Activated T-cell treated with anti-CD3 and anti-CD28 coated beads, Interleukin-2, amount 50 U/mL, for 1 hour (primary cell): ENCODE measurements around the gene CEACAM16.
"Not testable (repeated sequence)": the region's sequence is repeated elsewhere in the genome, so short reads cannot be mapped to it uniquely, and the experiment has no call there.

Source experiments
- DNase-seq: peaks from one replicate; pipeline ENCODE4 v3.0.0-alpha.2; 2020

The CEACAM16 gene

GRCh38 chr19:44677019-44677811, 21.7 kb upstream of the CEACAM16 start:
- no peak for DNase-seq

- no peak for DNase-seq
Observed at GRCh38 chr19:44680536-44680935, 18.4 kb upstream of the CEACAM16 start.

DNA sequence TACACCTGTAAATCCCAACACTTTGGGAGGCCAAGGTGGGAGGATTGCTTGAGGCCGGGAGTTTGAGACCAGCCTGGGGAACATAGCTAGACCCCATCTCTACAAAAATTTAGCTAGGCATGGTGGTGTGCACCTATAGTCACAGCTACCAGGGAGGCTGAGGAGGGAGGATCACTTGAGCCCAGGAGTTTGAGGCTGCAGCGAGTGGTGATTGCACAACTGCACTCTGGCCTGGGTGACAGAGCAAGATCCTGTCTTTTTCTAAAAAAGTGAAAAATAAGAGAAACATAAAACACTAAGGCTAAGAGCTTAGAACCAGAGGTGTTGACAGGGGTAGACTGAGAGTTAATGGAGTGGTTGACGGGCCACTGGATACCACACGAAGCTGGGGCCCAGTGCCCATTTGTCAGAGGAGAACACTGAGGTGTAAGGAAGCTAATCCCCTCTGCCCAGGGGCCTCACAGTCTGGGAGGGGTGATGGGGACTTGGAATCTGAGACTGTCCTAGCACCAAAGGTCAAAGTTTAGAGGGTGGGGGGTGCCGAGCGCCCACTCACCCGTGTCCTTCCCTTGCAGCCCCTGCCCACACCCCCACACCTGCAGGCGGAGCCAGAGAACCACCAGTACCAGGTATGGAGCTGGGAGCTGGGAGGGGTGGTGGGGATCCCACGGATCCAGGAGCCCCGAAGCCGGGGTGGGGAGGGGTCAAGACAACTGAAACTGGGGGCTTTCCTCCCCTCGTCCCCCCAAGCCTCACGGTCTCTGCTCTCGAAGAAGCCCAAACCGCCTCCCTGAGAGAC, 16.8 kb upstream of the CEACAM16 start:
- no peak for DNase-seq

GRCh38 chr19:44682807-44683206, 16.1 kb upstream of the CEACAM16 start:
- no peak for DNase-seq

DNA sequence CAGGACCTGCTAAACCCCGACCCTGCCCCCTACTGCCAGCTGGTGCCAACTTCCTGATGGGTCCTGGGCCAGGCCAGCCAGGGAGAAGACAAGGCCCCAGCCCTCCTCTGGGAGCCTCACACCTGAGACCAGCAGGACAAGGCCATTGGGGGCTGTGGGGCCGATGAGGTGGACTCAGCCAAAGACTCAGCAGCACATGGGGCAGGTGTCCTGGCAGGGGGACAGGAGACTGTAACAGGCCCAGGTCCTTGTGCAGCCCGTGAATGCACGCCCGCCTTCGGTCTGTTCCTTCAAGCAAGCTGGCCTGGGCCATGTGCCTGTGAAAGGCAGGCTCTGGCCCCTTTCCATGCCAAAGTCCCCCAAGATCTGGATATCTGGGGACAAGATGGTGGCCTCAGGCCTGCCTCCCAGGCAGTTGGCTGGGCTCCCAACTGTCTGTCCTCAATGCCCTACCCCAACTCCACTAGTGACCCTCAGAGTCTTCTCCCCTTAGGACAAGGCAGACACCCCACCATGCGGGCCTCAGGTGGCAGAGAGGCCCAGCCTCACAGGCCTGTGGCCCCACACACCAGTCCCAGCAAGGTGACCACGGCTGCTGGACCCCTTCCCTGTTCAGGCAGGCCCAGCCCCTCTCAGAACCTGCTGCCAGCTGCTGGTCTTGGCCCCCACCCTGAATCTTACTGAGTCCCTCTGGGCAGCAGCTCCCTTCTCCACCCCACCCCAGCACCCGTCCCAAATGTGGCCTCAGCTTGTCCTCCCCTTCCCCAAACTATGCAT, 15.3 kb upstream of the CEACAM16 start:
- no peak for DNase-seq

GRCh38 chr19:44684396-44684795, 14.6 kb upstream of the CEACAM16 start:
- not testable (repeated sequence) for DNase-seq

DNA sequence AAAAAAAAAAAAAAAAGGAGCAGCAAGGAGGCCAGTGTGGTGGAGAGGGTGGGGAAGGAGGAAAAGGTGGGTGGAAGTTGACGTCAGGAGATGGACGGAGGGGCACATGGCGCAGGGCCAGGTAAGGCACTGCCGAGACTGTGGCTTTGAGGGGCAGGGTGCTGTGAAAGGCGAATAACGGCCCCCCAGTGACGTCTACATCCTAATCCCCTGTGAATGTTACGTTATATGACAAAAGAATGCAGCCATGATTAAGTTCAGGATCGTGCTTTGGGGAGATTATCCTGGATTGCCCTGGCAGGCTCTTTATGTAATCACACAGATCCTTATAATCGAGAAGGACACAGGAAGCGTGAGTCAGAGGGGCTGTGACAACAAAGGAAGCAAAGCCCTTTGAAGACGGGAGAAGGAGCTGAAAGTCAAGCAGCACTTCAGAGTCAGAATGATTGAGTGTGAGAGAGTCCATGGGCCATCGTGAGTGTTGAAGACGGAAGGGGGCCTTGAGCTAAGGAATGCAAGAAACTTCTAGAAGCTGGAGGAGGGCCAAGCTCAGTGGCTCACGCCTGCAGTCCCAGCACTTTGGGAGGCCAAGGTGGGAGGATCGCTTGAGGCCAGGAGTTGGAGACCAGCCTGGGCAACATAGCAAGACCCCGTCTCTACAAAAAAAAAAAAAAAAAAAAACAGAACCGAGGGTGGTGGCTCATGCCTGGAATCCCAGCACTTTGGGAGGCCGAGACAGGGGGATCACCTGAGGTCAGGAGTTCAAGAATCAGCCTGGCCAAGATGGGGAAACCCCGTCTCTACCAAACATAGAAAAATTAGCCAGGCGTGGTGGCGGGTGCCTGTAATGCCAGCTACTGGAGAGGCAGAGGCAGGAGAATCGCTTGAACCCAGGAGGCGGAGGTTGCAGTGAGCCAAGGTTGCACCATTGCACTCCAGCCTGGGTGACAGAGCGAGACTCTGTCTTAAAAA, 13.8 kb upstream of the CEACAM16 start:
- no peak for DNase-seq

DNA sequence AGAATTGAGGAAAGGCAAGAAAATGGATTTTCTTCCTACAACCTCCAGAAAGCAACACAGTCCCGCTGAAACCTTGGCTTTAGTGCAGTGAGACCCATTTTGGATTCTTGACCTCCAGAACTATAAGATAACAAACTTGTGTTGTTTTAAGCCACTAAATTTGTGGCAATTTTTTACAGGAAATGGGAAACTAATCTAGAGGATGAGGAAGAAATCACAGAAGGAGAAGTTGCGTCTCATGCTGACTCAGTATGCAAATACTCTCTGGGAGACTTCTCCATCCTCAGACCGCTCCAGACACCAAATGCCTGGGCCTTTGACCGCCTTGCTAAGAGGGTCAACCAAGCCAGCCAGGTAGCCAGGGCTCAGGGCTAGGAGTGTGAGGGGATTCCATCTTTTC, 13.1 kb upstream of the CEACAM16 start:
- no peak for DNase-seq

DNA sequence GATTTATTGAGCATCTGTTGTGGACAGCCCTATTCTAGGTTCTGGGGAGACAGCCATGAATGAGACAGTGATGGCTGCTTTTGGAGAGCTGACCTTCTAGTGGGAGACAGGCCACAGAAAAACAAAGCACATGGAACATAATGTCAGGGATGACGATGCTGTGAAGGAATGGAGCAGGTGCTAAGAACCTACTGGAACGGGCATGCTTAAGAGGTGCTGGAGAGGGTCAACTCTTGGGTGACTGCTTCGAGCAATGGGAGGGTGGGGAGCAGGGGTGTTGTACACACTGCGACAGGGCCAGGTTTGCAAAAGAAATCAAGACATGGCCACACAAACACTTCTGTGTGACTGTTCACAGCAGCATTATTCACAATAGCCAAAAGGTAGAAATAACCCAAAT, 12.1 kb upstream of the CEACAM16 start:
- no peak for DNase-seq

GRCh38 chr19:44687888-44688287, 11.1 kb upstream of the CEACAM16 start:
- DNase-seq = no peak

GRCh38 chr19:44689290-44690130, 9.4 kb upstream of the CEACAM16 start:
- peak; percentile 79 for DNase-seq

GRCh38 chr19:44690131-44690440, 8.9 kb upstream of the CEACAM16 start:
- no peak for DNase-seq

DNA sequence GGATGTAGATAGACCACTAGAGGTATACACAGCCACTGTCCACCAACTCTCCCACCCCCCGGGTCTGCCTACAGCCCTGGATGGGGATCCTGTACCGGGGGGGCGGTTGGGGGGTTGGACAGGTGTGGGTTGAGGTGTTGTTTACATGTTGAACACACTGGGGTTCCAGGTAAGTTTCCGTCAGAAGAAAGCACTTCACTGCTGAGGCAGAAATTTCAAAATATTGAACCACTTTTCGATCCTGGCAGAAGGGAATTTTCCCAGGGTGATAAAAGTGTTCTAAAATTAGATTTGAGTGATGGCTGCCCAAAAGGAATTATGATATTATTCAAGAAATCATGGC, 6.6 kb upstream of the CEACAM16 start:
- no peak for DNase-seq

DNA sequence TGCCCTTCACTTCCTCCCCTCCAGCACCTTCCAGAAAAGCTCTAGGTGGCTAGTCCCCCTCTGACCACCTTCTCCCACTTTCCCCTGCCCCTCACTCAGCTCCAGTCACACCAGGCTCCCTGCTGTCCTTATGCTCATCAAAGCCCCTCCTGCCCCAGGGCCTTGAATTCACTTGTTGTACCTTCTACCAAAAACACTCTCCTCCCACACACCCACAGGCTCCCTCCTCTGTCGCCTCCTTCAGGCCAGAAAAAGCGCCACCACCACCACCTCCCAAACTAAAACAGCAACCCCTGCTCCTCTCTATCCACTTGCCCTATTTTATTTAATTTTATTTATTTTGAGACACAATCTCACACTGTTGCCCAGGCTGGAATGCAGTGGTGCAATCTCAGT, 4.8 kb upstream of the CEACAM16 start:
- DNase-seq = no peak

DNA sequence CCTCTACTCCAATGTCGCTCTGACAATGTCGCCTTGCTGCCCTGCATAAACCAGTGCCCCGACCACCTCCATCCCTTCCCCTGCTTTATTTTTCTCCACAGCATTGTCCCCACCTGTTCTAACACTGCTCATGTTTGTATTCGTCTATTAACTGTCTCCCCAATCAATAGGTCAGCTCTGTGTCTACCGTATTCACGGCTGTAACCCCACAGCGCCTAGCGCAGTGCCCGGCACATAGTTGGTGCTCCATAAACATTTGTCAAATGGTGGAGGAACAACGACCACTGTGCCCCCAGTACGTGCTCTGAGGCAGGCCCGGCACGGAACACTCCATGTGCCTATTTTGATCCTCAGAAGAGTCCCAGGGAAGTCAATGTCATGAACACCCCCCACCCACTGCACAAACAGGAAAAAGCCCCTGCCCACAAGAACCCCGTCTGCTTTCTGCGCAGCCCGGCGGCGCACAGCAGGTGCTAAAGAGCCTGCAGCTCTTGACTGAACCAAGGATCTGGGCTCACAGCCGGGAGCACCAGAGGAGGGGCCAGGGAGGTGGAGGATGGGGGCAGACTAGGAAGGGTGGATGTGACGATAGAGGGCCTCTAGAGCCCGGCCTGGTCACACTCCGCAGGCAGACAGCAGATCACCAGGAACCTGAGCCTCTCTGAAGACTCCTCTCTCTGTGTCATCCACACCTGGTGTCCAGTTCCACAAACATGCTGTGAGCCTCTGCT, 1.8 kb upstream of the CEACAM16 start:
- DNase-seq = no peak

GRCh38 chr19:44697670-44698034, 1.3 kb upstream of the CEACAM16 start:
- DNase-seq = no peak

DNA sequence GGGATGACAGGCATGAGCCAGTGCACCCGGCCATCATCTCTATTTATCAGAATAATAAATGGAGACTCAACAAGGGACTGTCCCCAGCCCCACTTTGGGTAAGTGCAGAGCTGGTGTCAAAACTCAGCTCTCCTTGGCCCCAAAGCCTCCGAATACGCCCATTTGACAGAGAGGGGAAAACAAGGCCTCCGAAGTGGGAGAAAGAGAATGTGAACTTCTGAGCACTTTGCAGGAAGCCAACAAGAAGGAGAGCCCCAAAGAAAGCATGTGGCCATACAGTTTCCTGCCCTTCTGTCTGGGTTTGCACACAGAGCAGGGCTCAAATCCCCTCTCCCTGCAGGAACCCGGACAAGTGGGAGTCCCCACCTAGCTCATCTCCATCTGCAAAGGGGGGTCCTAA, 1.6 kb downstream of the CEACAM16 start:
- no peak for DNase-seq

- no peak for DNase-seq
Observed at GRCh38 chr19:44701228-44701627, 2.3 kb downstream of the CEACAM16 start.

DNA sequence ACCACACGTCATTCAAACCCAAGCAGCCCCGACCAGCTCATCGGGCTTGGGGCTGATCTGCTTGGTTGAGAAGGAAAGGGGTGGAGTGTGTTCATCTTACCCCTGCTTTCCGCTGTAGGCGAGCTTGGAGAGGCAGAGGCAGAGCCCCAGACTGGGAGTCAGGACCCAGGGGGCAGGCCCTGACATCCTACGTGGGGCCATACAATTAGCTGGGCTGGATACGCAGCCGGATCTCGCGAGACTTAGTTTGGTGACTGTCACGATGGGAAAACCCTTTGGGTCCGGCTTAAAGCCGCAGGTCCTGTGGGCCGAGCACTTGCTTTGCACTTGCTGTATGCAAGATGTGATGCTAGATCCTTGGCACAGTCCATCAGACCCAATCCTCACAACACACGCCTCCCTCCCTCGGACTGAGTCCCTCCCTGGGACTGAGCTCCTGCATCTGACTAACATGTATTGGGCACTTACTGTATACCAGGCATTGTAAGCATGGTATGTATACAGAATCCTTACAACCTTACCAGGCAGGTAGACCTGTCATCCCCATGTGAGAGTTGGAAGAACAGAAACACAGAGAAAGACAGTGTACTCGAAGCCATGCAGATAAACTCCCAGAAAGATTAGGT, 3.7 kb downstream of the CEACAM16 start:
- no peak for DNase-seq

DNA sequence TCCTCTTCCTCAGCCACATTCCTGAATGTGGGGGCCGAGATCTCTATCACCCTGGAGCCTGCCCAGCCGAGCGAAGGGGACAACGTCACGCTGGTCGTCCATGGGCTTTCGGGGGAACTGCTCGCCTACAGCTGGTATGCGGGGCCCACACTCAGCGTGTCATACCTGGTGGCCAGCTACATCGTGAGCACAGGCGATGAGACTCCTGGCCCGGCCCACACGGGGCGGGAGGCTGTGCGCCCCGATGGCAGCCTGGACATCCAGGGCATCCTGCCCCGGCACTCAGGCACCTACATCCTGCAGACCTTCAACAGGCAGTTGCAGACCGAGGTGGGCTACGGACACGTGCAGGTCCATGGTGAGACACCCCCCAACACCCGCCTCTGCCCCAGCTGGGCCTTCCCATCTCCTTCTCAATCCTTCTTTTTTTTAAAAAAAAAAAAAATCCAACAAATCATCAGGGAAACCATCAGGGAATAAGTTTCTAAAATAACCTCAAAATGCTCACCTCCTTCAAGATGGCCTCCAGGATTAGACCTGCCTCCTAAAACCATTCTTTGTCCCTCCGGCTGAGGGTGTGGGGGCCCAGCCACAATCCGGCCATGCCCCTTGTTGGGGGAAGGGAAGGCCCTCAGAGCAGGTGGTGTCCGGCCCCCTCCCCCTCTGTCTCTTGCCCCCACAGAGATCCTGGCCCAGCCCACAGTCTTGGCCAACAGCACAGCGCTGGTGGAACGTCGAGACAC, 4.6 kb downstream of the CEACAM16 start:
- no peak for DNase-seq
